Measurements from ENCODE around the gene RYR2. TPM values are rescaled to one million over a fixed set of nuclear protein-coding genes. Genes with fewer than 3 reads are reported as not detected.
"Not testable (repeated sequence)": the region's sequence is repeated elsewhere in the genome, so short reads cannot be mapped to it uniquely, and the experiment has no call there.

RYR2 gene
- total and polyA plus RNA-seq, 2 of the 8 experiments (the other 6 are each of a cell fraction or from before 2014, with no cell fraction given), result 1.3 to 4.4 TPM

DNA sequence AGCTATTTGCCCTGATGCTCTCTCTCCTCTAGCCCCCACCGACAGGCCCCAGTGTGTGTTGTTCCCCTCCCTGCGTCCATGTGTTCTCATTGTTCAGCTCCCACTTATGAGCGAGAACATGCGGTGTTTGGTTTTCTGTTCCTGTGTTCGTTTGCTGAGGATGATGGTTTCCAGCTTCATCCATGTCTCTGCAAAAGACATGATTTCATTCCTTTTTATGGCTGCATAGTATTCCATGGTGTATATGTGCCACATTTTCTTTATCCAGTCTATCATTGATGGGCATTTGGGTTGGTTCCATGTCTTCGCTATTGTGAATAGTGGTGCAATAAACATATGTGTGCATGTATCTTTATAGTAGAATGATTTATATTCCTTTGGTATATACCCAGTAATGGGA is 110.0 kb downstream of the RYR2 start:
- H4K8ac ChIP-seq (ENCODE audit: extremely low read depth, insufficient read depth, low read length); H4K20me1 ChIP-seq (replicated peaks in 1 of 2; ENCODE audit: control insufficient read depth in 1 of 2, insufficient read depth in 2 of 2, low read length in 2 of 2); H2BK5ac ChIP-seq (ENCODE audit: low read depth, low read length); H2BK12ac ChIP-seq (ENCODE audit: low read depth, low read length); H3K9me3 ChIP-seq (ENCODE audit: insufficient read depth in 2 of 2, low read depth in 1 of 2, low read length in 1 of 2); POLR2A ChIA-PET (ENCODE audit: partially characterized antibody); H3K27ac ChIP-seq (ENCODE audit: low read depth, low read length); H3K4me1 ChIP-seq (replicated peaks in 1 of 4; ENCODE audit: control insufficient read depth in 3 of 4, insufficient read depth in 4 of 4, low read length in 3 of 4); H2BK20ac ChIP-seq (ENCODE audit: low read length); H3K36me3 ChIP-seq (ENCODE audit: control insufficient read depth in 2 of 4, insufficient read depth in 4 of 4, low read length in 3 of 4); DNase-seq (ENCODE audit: low read depth in 1 of 2, low spot score in 2 of 2); H3K23ac ChIP-seq (ENCODE audit: insufficient read length); H4K5ac ChIP-seq (ENCODE audit: insufficient read length, low read depth, low read length); H3K18ac ChIP-seq (ENCODE audit: extremely low read depth, low read length); H3K27me3 ChIP-seq (replicated peaks in 1 of 4; ENCODE audit: control insufficient read depth in 3 of 4, extremely low read depth in 1 of 4, insufficient read depth in 3 of 4, low read length in 3 of 4); H2AK5ac ChIP-seq (ENCODE audit: low read depth, low read length); H2AFZ ChIP-seq (ENCODE audit: low read length); H2BK15ac ChIP-seq (ENCODE audit: low read length); H3K4me3 ChIP-seq (ENCODE audit: extremely low read depth in 1 of 4, insufficient read depth in 2 of 4, low read depth in 3 of 4, low read length in 4 of 4); FAIRE-seq; H3K4me2 ChIP-seq (ENCODE audit: insufficient read depth in 1 of 2, low read depth in 2 of 2, low read length in 2 of 2); H3K4ac ChIP-seq (replicated peaks; ENCODE audit: insufficient read length, low read depth, low read length); H4K91ac ChIP-seq (replicated peaks; ENCODE audit: insufficient read length, low read length); H3K56ac ChIP-seq (replicated peaks; ENCODE audit: insufficient read length, low read depth, low read length); H3K79me1 ChIP-seq (ENCODE audit: low read depth, low read length); H3K79me2 ChIP-seq (ENCODE audit: control insufficient read depth in 1 of 2, insufficient read depth in 2 of 2, low read length in 2 of 2); H3K23me2 ChIP-seq (ENCODE audit: low read depth, low read length); H3K9ac ChIP-seq (replicated peaks in 1 of 4; ENCODE audit: extremely low read depth in 1 of 4, low read depth in 3 of 4, low read length in 3 of 4); H2BK120ac ChIP-seq (replicated peaks; ENCODE audit: low read depth, low read length); H3K14ac ChIP-seq (ENCODE audit: insufficient read length): not testable (repeated sequence)
- CTCF ChIA-PET (ENCODE audit: partially characterized antibody), result interaction anchor here (1.7 kb wide), 1 partner anchor 14 kb away, joined by 6 read pairs; no protein-coding TSS in a partner anchor
- WGBS, 2 experiments (ENCODE audit: extremely low coverage in 1 of 2, insufficient coverage in 1 of 2, insufficient read length in 1 of 2, insufficient replicate concordance in 2 of 2, low coverage in 1 of 2, low lambda C conversion rate in 2 of 2, missing lambda C conversion rate in 1 of 2), result 94% methylated on average over 6 of the region's 6 CpGs; no CpG with 5 or more reads in 1 of the 2 experiments
